Spleen (tissue), 7 donors: Measurements from ENCODE around the gene ERLIN1.

ENCODE experiments used
- CTCF ChIP-seq, 11 experiments: fragments of 200-600 bp in 7 of 11; fragments of 450-650 bp in 4 of 11; sonication (generic) in 4 of 11; IDR thresholded peaks in 8 of 11; conservative IDR thresholded peaks in 3 of 11; 1 replicate in 7 of 11; 2 replicates in 4 of 11; pipeline versions ENCODE4 v1.4.0 to v1.8.0; 2016 to 2021; ENCODE audit warnings: antibody characterized with exemption in 11 of 11, inconsistent platforms in 4 of 11, mild to moderate bottlenecking in 1 of 11
- POLR2AphosphoS5 ChIP-seq, 3 donors: sonication (generic); formaldehyde crosslinking; IDR thresholded peaks; one replicate each; pipeline ENCODE4 v1.5.1; 2017; ENCODE audit warnings: antibody characterized with exemption in 3 of 3
- donor health status: DM: no; HTN: no; CAD: no; lungs with moderate emphysema.
- donor health status: DM: no; HTN: no; CAD: no.
- donor health status: DM: no; HTN: no; CAD: no.

- no peak for TF ChIP-seq POLR2AphosphoS5 (IDR thresholded peaks at IDR 0.05)
- no peak for TF ChIP-seq CTCF (IDR thresholded peaks at IDR 0.05 in 8 of 11, conservative IDR thresholded peaks at IDR 0.05 in 3 of 11)
Measured at GRCh38 chr10:100175875-100176274, 10.0 kb downstream of the ERLIN1 start.
